CD4-positive, alpha-beta T cell treated with Interleukin-21 for 1 hour (primary cell): ENCODE data around the gene LRRC18.

Source experiments
- DNase-seq: peaks from one replicate; pipeline ENCODE4 v3.0.0-alpha.2; 2020

Gene LRRC18

DNA sequence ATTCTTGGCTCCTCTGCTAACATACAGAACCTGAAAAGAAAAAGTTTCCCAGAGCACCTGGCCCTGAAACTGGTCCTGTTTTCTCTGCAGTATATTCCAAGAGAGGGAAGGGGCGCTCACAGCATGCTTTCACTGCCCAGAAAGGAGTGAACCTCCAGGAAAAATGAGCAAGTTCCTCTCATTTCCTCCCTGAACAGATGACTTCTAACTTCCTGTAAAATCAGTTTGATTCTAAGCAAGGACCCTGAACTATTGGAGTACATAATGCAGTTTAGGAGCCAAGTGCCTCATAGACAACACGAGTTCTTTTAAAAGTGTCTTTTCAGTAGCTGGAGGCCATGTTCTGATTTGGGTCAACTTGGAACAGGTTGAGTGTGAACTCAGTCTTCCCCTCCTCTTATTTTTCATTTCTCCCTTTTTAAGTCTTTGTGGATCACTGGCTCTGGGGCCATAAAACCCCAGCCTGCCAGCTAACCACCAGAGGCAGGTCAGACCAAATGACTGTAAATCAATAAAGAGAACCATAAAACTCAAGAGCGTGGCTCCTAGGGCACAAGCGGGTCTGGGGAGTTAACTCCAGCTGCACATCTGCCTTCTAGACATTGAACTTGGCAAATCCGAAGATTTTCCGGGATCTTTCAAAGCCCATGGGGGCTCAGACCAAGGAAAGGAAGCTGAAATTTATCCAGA is 5.9 kb upstream of the LRRC18 start:
- DNase-seq = no peak

DNA sequence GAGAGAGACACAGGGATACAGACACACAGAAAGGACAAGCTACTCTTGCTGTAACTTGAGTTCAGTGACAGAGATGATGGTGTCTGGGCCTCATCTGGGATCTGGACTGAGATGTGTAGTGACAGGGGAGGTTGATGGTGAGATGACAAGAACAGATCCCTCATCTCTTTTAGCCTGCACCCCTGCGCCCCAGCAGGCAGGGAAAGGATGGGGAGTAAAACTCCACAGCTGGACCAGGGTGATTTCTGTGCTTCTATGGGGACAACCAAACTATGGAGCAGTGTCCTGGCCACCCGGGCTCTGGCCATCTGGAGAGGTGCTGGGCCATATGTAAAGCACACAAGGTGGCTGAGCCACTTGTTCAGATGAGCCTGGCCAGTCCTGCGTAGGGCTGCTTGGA is 4.5 kb upstream of the LRRC18 start:
- no peak for DNase-seq

DNA sequence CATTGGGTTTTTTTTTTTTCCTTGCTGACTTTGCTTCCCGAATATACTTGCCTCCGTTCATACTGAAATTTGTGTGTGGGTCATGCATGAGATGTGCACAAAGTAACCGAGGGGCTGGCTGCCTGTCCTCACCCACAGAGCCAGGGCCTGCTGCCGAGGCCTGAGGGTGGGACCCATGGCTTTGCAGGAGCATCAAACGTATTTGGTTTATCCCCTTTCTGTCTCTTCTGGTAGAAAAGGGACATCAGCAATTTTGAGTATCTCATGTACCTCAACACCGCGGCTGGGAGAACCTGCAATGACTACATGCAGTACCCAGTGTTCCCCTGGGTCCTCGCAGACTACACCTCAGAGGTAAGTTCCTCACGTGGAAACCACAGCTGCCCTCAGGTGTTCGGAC is 3.5 kb upstream of the LRRC18 start:
- DNase-seq = no peak

DNA sequence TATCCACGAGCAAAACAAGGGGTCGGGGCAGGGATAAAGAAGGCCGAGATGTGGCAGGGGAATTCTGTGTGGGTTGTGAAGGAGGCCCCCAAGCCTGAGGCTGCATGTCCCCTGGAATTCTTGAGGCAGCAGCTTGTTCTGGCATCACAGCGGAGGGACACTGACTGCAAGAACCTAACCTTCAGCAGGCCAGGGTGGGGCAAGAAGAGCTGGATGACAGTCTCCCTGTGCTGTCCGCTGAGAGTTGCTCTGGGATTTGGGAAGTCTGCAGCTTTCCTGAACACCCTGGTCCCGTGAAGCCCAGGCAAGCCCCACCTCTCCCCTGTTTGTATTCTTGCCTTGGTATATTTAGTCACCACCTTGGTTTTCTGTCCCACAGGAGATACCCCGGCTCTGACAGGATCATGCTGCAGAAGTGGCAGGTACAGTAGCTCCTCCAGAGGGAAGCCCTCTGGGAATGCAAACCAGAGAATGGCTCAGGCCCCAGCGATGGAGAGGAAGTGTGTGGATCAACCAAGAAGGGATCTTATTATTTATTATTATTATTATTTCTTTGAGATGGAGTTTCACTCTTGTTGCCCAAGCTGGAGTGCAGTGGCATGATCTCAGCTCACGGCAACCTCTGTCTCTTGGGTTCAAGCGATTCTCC is 1.9 kb upstream of the LRRC18 start:
- DNase-seq = no peak

DNA sequence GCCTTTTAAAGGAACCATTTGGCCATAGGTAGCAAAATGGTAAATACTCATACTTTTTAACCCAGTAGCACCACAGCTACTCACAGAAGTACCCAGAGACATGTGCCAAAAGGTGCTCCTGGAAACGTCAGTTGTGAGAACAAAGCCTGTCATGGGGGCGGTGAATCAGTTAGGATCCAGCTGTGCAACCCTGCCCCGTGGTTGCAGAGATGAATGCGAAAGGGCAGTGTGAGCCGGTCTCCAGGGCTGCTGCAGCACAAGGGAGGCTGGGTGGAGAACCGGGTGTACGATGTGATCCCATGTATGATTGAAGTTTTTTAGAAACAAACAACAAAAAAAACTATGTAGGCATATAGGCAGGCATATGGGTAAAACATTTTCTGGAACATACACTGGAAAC is 1.3 kb upstream of the LRRC18 start:
- DNase-seq = no peak

DNA sequence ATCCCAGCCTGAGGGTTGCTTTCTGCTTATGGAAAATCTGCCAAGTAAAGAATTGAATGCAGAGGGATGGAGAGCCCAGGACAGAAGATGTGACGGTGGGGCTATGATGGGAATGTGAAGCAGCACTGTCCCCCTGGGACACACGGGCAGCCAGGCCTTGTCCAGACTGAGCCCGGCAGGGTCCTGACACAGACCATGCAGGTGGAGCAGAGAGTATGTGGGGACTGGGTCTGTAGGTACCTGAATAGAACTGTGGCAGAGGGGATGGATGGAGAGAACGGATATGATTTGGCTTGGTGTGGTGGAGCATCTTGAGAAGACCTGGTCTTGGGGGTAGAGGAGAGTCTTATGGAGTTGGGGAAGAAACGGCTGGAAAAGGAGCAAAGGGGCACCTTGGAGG is 732 bp upstream of the LRRC18 start:
- DNase-seq = no peak

DNA sequence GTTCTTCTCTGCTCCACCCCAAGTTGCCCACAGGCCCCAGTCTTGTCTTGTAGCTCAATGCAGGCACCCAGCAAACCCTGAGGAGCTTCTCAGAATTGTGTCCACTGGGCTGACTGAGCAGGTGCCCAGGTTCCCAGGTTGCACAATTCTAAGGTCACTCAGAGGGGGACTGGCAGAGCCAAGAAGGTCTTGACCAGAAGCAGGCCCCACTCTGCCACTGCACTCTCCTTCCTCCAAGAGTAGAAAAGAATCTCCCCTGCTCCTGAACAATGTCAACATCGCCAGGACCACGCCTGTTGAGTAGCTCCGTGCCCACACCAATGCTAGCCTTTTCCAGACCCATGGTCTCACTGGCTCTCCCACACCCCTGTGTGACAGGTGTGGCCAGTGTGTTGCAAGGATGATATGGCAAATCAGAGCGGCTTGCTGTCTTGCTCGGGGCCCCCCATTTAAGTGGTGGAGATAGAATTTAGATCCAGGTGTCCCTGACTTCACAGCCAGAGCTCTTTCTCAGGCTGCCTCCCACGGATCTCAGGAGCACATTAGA is 577 bp downstream of the LRRC18 start:
- no peak for DNase-seq

DNA sequence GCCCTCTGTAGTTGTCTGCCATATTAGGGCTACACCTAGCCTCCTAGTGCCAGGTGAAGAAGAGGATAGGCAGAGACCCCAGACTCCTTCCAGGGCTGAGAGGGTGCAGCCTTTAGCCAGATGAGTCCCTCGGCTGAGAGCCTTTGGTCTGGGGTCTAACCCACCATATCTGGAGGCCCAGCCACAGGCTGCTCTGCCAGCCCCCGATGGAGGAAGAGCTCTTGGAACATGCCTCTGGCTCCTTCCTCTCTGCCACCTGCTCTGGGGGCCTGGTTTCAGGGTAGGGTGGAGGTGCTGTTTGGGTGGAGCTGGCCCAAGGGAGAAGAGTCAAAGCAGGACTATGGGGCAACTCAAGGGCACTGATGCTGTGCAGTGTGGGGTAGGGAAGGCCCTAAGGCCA is 1.4 kb downstream of the LRRC18 start:
- no peak for DNase-seq

DNA sequence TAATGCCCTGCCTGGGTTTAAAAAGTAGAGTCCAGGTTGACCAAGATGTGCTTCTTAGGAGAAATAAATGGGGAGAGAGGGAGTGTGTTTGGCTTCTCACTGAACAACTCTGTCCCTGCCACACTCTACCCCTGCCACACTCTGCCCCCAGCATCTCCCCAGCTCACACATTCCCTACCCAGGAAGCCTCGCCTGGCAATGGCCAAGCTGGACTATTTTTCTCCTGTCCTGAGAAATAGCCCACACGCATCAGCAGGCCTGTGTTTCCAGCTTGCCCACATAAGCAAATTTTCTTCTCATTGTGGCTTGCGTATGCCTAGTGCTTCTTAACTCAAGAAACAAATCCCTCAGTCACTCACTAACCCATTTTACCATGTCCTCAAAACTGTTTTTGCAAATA is 1.8 kb downstream of the LRRC18 start:
- no peak for DNase-seq

DNA sequence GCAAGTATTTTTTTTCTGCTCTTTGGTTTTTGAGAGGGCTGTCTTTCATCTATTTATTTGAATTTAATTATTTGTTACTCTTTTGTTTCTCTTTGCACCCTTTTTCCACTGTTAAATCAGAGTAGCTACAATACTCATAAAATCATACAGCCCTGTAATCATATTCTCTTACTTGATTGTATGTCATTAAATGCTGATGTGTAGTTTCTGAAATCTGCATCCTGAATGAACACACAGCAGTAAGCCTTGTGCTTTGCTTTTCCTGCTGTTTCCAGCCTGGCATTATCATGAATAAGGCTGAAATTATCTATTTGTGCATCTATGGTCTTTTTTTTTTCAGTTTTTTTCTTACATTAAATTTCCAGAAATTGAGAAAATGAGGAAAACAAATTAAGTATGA is 4.1 kb downstream of the LRRC18 start:
- no peak for DNase-seq

DNA sequence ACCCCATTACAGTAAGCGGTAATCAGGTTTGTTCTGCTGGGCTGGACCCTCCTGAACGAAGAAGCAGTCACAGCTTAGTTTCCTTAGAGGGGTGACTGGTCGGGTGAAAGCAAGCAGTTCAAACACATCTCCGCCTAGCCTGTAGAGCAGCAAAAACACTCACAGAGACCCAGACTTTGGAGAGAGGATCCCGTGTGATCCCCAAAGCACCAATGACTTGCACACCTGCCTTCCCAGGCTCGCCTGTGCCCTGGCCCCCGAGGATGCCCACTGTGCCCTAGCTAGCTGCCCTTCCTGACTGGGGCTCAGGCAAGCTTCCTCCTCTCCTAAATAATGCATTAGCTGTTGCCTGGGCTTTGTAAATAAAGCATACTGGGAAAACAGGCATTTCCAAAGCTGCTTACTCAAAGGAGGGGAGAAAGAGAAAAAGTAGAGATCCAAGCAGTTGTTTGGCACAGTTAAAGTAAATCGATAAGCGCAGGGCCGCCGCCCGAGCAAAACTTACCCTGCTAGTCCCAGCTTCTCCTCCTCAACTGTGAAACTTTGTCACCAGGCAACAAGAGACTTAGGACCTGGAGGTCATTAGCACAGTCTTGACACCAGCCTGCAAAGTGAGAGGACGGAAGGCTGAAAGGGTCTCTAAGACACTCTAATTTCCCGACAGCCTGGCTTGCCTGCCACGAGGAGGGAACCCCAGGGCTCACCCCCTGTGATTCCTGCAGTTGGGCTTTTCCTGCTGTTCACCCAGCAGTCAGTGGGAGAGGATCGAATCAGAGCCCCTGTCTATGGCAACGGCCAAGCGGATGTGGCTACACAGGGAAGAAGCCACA is 4.8 kb downstream of the LRRC18 start:
- no peak for DNase-seq

DNA sequence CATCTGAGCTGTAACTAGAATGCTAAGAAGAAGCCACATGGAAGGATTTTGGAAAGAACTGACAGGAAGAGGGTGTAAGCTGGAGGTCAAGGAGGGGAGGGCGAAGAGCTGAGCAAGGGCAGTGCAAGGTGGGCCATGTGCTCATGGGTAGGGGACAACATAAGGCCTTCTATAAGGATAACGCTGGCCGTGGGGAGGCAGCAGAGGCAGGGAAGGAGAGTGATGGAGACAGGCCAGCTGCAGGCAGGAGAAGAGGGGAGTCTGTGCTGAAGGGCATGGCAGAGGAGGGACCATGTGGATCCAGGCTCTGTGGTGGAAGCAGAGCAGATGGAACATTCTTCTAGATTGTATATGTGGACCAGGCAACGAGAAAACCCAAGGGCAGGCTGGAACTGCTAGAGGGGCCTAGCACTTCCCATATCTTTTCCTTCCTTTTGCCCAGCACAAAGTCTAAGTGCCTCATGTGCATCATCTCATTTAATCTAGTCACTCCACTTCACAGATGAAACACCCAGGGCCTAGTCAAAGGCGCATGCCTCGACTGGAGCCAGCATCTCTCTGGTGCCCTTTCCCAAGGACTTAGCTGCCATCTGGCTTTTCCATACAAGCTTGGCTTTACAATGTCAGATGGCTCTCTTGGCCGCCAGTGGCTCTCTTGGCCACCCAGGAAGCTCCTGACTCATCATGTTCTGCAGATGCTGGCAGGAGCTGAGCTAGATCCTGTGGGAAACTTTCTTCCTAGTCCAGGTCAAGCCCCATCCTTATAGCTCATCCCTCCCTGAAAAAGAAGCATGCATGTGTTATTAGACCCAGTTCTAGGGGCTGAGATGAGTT is 6.6 kb downstream of the LRRC18 start:
- no peak for DNase-seq

DNA sequence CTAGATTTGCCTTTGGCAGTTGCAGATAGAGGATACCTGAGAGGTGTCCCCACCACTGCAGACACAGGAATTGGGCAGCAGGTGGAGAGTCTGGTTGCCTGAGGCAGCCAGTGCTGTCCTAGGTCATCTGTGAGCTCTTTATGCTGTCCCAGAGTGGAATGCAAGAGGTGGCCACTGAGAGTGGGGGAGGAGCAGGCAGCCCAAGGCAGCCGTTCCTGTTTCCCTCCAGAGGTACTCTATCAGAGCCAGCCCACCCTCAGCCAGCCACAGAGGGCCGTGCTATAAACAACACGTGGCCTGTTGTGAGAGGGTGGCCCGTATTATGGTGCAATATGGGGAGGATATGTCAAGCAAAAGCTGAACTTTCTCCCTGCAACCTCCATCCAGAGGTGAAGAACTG is 8.5 kb downstream of the LRRC18 start:
- DNase-seq = no peak

DNA sequence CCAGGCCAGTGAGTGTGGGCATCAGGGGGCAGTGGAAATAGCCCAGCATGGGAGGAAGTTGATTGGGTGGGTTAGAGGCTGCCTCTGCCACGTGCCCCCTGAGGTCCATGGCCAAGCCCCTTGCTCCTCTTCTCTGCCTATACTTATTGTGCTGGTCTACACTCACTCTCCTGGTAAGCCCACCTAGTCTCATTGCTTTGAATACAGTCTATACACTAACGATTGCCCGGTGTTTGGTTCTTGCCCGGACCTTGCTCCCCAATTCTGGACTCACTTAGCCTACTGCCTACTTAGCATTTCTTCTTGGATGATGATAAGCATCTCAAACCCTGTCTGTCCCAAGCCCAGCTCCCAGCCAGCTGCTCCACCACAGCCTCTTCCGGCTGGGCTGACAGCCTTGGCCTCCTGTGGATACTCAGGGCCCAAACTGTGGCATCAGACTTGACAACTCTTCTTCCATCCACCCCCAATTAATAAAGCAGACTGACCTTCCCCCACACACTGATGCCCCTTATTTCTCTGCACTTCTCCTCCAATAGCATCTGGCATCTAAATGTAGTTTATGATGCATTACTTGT is 10.1 kb downstream of the LRRC18 start:
- DNase-seq = no peak

DNA sequence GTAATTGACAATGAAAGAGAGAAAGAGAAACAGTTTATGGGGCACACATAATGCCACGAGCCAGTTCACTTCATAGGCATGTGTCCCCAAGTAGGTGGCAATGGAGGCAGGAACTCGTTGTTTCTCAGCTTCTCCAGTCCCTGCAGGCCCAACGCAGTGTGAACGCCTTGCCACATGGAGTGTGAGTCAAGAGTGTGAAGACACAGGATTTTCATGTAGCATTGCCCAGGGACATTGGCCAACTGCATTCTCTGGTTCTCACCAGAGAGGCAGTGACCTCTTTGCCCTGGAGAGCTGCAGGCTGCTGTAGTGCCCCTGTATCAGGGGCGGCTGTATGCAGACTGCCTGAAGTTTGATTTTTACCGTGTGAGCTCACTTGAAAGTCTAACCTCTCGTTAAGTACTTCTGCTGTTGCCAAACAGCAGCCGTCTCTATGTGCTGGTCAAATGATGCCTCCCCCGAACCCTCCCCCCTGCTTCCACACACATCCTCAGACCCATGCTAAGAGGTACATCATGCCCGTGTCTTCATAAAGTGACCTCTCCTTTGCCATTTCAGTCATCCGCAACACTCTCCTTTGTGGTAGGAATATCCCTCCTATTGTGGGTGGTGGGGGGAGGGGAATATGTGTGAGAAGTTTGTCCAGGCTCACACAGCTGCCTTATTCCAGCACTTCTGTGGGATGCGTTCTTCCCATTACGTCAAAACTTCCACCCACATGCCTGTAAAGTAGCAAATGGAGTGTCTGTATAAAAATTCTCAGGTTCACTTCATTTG is 12.7 kb downstream of the LRRC18 start:
- DNase-seq = no peak

DNA sequence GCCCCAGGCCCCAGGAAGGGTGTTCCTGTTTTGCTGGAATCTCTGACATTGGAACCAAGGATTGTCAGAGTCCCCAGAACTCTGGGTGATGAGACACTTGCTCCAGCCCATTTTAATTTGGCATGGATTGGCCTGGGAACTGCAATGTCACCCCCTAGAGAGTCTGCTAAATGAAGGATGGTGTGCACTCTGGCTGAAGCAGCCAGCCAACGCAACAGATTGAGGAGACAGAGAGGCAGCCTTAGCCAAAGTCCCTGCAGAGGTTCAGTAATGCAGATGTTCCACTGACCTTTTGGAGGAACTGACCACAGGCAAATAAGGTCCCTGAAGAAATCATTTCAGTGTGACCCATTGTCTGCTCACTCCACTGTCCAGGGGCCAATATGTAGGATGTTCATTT is 13.4 kb downstream of the LRRC18 start:
- DNase-seq = no peak

DNA sequence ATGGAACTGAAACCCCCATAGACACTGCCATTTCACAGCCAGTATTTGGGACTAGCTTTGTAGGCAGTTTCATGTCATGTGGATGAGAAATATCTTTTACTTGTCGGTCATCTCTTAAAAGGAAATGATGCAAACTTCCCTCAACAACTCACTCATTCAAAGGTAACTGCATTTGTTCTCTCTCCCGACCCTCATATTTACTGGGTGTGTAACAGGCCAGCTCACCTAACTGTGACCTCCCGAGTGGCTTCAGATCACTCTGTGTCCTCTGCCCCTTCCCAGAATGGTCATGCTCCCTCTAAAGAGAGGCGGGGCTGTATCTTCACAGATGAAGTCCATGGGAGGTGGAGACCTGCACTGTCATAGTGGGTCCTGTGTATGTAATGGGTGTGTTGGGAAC is 14.7 kb downstream of the LRRC18 start:
- no peak for DNase-seq

DNA sequence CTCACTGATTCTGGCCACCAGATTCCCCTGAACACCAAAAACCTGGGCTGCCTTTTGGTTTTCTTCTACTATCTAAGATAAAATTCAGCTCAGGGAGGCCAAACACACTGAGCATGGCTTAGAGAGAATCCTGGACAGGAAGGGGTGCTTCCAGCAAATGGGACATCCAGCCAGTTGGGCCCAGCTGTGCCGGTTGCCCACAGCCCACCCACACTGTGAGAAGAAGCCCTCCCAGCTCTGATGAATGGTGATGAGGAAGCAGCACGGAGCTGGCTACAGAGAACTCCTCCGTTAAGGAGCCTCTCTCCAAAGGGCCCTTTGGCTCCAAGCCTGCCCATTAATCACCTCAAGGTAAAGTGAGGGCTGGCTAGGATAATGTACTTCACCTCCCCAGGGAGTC is 15.9 kb downstream of the LRRC18 start:
- no peak for DNase-seq

DNA sequence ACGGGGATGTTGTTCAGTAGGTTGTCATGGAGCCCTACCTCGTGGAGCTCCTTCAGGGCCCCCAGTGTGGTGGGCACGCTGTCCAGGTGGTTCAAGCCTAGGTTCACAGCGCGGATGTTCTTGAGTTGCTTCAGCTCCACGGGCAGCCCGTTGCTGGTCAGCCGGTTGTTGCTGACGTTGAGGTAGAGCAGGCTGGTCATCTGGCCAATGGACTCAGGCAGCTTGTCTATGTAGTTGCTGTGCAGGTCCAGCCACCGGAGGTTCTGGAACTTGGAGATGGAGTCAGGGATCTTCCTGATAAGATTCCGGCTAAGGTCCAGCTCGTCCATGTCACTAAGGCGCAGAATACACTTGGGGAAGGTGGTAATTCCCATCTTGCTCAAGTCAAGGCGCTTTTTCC is 26.0 kb downstream of the LRRC18 start:
- no peak for DNase-seq

DNA sequence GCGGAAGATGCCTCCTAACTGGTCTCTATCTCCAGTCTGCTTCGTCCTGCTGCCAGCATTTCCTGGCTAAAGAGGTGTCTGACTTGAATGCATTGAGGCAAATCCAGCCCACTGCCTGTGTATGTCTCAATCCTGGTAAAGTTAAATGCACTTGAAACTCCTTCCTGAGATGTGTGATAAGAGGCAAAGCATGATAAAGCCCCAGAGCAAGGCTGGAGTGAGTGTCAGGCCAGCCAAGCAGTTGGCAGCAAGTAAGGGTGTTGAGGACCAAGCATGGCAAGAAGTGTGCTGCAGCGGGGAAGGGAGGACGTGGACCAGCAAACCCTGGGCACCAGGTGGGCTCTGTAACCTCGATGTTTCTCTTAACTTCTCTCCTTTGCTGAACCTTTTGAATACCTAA is 29.1 kb downstream of the LRRC18 start:
- no peak for DNase-seq

DNA sequence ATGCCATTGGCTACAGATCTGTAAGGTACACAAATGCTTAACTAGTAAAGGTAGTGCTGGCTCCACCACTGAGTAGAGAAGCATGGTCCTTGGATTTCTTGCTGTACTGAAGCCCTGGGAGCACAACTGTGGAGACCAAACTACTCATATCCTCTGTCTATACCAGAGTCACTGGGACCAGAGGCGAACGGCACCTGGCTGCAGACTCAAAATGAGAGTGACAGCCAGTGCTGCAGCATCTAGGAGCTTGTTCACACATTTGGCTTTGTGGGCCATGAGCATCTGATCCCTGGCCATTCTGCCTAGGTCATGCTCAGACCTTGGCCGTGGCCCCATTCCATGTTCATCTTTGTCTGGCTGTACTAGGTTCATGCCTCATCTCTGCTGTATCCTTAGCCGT is 31.9 kb downstream of the LRRC18 start:
- DNase-seq = no peak

DNA sequence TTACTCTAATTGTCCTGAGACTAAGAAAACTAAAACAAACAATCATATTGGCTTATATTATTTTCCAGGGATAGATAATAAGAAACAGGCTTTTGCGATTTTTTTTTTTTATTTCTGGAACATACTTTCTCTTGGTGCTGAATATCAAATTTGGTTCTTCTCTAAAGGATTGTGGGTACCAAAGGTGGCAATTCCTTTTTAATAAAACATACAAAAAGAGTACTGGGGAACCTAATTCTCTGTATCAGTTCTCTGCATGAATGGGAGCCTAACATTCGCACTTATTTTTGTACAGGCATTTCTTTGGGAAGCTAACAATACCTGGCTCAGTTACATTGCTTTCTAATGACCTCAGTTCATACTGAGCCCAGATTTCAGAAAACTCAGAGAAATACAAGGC is 32.8 kb downstream of the LRRC18 start:
- no peak for DNase-seq
